ENCODE data around the gene C10orf88.
"Not testable (repeated sequence)": the region's sequence is repeated elsewhere in the genome, so short reads cannot be mapped to it uniquely, and the experiment has no call there.

The C10orf88 gene

GRCh38 chr10:122957474-122957873 lies 3.4 kb upstream of the C10orf88 start:
- no peak for DNase-seq

- no peak for DNase-seq
Observed at GRCh38 chr10:122955892-122956291, 1.9 kb upstream of the C10orf88 start.

- no peak for DNase-seq
Observed at GRCh38 chr10:122954731-122955050, 664 bp upstream of the C10orf88 start.

- no peak for DNase-seq
Observed at GRCh38 chr10:122949296-122949695, 4.7 kb downstream of the C10orf88 start.

- DNase-seq: no peak
Observed at GRCh38 chr10:122939856-122940543, 14.0 kb downstream of the C10orf88 start.

GRCh38 chr10:122939133-122939855 lies 14.7 kb downstream of the C10orf88 start:
- no peak for DNase-seq

GRCh38 chr10:122931088-122931906 lies 22.7 kb downstream of the C10orf88 start:
- DNase-seq: no peak

GRCh38 chr10:122930140-122930539 lies 23.9 kb downstream of the C10orf88 start:
- DNase-seq: no peak

- no peak for DNase-seq
Observed at GRCh38 chr10:122915700-122916099, 38.3 kb downstream of the C10orf88 start.

GRCh38 chr10:122911889-122912484 lies 42.0 kb downstream of the C10orf88 start:
- DNase-seq: peak; percentile 79

- DNase-seq: no peak
Observed at GRCh38 chr10:122910310-122910709, 43.7 kb downstream of the C10orf88 start, which contains the start of gene FAM24A. Gene FAM24A, plus strand, starts transcription at chr10:122910610. Its CDS starts 1,025 bp downstream, at chr10:122911635.

- DNase-seq: not testable (repeated sequence)
Observed at GRCh38 chr10:122903861-122904260, 50.2 kb downstream of the C10orf88 start.

GRCh38 chr10:122894261-122894944 lies 59.6 kb downstream of the C10orf88 start:
- no peak for DNase-seq

- DNase-seq: no peak
Observed at GRCh38 chr10:122884166-122884565, 69.9 kb downstream of the C10orf88 start.

GRCh38 chr10:122882766-122883165 lies 71.3 kb downstream of the C10orf88 start:
- no peak for DNase-seq
